HG02623 (cell line): ENCODE measurements around the gene CUTC.

Experiments used
- ATAC-seq: cut with Tn5 transposase; IDR thresholded peaks from one replicate; pipeline ENCODE4 v1.9.1; 2021; ENCODE audit warnings: moderate library complexity; ENCODE audit not compliant: unreplicated experiment

CUTC gene

DNA sequence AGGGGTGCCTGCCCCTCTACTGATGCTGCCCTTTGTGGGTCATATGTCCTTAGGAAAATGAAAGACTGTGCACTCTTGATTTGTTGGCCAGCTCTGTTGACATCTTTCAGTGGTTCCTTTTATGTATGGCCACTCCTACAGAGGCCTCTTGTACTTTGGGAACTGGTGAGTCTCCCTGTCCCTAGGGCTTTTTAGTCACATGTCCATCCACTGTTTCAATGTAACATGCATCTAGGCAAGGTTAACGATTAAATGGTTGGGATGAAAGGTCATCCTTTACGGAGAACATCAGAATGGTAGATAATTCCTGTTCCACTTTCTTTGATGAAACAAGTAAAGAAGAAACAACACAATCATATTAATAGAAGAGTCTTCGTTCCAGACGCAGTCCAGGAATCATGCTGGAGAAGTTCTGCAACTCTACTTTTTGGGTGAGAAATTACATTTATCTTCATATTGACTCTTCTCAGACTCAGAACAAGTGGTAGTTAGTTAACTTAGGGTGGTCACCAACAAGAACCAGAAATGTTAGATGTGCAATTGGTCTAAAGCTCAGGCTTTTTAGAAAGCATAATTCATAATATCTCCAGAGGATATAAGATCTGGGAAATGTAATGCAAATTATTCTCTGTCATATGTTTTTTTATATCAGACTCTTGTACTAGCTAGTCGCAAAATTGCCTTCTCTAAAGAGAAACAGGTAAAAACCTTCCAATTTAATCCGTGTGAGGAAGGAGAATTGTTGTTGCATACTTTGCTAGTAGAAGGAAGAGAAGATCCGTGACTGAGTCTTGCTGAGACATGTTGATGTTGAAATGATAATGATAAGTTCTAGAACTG, 50.6 kb downstream of the CUTC start, which contains the start of gene ABCC2:
Gene ABCC2, plus strand, starts transcription at position 194 of the 840 bp plus-strand sequence. Its CDS starts 205 bp downstream, at position 399.
- no peak for ATAC-seq

DNA sequence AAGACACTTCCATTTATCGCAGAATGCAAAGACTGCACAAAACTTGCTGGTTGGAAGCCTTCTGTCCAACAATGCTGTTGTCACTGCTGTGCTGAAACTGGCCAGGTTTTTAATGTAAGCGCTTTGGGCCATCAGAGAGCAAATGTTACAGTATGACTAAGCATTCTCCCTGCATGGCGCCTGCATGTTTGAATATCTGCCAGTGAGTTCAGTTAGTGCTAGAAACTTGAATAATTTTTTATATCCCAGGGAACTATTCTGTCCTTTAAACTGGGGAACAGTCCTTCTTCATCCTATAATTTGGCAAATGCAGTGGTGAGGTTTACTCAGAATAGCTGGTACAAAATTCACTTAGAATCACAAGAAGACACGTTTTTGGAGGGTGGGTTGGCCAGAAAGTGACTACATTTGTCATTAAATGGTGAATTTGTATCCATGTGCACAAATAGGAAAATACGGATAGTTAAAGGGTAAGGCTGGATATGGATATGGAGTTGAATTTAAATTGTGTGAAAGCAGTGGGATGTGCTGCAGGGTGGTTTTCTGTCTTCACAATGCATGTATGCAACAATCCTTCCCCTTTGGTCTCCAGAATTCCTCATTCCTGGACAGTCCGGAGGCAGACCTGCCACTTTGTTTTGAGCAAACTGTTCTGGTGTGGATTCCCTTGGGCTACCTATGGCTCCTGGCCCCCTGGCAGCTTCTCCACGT, 52.1 kb downstream of the CUTC start:
- no peak for ATAC-seq

- ATAC-seq = no peak
Observed at GRCh38 chr10:99784727-99785441, 52.9 kb downstream of the CUTC start.

DNA sequence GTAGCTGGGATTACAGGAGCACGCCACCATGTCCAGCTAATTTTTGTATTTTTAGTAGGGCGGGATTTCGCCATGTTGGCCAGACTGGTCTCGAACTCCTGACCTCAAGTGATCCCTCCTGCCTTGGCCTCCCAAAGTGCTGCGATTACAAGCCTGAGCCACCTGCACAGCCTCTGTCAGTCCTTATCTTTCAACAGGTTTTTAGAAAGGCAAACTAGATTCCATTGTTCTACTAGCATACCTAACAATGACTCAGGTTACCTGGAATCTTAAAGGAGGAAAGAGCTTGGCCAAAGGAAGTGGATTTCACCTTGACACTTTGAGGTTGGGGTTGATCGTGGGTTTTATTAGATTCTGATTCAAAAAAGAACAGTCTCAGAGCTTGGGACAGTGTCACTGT, 53.6 kb downstream of the CUTC start:
- no peak for ATAC-seq

DNA sequence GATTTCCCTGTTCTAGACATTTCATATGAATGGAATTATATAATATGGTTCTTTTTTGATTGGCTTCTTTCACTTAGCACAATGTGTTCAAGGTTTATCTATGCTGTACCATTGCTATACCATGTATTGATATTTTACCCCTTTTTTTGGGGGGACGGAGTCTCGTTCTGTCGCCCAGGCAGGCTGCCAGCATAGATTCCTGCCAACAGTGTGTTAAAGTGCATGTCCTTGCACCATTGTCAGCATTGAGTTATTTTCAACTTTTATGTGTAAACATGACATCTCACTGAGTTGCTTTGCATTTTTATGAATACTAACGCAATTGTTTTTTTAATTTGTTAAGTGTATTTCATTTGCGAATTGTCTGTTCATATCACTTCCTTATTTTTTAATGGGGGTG, 55.3 kb downstream of the CUTC start:
- ATAC-seq = no peak

DNA sequence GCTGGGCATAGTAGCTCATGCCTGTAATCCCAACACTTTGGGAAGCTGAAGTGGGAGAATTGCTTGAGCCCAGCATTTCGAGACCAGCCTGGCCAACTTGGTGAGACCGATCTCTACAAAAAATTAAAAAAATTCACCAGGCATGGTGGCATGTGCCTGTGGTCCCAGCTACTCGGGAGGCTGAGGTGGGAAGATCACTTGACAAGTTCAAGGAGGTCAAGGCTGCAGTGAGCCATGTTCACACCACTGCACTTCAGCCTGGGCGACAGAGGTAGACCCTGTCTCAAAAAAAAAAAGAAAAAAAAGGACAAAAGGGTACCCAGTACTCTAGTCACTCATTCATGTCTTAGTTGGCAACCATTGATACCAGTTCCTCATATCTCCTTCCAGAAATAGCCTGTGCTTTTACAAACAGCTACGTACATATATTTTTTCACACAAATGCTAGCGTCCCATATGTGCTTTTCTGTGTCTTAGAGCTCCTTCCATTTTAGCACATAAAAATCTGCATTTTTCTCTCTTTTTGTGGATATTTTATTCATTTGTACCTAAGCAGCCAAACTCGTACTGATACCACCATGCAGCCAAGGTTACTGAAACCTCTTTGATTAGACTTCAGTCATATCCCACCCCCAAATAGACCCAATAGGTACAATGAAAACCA, 55.9 kb downstream of the CUTC start:
- ATAC-seq = no peak

DNA sequence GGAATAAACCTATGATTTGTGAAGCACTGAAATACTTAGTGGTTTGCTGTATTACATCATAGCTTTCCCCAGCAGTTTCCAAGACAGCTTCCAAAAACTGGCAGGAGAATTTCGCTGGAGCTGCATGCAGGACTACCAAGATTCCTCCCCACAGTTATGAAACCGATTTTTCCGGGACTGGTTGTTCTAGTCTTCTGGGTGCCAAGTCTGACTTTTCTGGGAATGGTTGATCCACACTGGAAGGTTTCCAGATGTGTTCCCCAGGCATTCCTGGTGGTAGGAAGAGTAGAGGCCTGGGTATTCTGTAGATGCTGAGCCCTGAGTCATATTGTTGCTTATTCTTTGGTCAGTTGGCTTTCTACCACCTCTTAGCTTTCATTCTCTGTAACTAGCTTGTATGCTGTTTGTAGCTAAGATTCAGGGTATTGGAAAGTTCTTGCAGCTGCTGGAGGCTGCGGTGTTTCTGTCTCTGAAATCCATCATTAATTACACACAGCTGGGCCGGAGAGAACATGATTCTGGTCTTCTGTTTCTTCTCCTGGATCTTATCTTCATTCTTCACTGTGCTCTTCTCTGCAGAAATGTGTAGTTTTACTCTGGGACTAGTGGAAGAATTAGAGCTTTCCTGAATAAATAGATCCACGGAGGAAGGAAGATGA, 56.7 kb downstream of the CUTC start:
- no peak for ATAC-seq

- ATAC-seq = no peak
Observed at GRCh38 chr10:99791831-99792230, 59.8 kb downstream of the CUTC start.

GRCh38 chr10:99793819-99794218, 61.8 kb downstream of the CUTC start:
- no peak for ATAC-seq

GRCh38 chr10:99796928-99797327, 64.9 kb downstream of the CUTC start:
- ATAC-seq = no peak

- no peak for ATAC-seq
Observed at GRCh38 chr10:99798031-99798430, 66.0 kb downstream of the CUTC start.

- ATAC-seq = no peak
Observed at GRCh38 chr10:99798920-99799319, 66.9 kb downstream of the CUTC start.

- ATAC-seq = no peak
Observed at GRCh38 chr10:99799613-99800012, 67.6 kb downstream of the CUTC start.

DNA sequence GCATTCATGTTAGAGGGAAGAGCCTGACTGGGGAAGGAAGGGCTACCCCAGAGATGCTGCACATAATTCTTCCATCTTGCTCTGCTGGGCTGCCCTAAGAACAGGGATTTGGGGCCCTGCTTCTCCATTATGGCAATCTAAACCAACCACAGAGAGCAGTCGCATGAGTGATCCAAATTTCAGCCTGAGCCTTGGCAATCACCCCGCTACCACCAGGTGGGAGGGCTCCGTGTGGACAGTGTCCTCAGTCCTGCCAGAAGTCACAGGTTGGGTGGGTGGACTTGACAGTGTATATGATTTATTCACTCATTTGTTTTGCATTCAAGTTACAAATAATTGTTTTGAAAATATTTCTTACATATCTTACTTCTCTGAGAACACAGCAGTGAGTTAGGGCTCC, 72.4 kb downstream of the CUTC start:
- no peak for ATAC-seq

DNA sequence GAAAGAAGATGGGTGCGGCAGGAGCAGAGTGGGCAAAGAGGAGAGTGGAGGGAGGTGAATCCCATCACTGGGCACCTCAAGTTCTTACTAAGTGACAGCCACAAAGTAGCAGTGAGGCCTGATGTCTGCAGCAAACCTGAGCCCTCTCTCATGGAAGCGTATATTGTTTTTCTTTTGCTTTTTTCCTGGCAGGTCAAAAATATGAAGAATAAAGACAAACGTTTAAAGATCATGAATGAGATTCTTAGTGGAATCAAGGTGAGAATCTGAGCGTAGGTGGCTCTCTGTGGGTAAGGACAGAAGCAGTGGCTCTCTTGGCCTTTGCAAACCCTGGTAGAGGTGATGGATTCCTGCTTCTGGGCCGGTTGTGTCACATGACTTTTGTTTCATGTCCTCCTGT, 73.2 kb downstream of the CUTC start:
- ATAC-seq = no peak
